ENCODE measurements around the gene INSYN2A. TPM values are rescaled to one million over a fixed set of nuclear protein-coding genes. Genes with fewer than 3 reads are reported as not detected.

INSYN2A gene
- total RNA-seq, 1 donor from 2014 or later: 0.14 TPM

DNA sequence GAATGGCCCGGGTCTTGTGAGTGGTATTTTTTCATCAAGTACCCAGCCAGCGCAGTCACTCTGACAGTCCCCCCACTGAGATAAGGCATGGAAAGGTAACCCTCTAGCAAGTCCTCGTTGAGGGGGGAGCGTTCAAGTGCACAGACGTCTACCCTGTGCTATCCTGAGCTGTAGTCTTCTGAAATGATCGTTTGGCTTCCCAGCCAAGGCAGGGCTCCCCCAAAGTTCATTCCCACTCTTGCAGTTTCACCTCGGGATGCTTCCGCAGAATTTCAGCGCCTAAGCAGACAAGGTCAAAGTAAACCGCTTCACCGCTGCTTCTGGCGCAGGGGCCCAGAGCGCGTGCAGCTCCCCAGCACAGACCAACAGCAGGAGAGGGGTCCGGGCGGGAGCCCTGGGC is 1.8 kb downstream of the INSYN2A start:
- TF ChIP-seq, protein P1, sequence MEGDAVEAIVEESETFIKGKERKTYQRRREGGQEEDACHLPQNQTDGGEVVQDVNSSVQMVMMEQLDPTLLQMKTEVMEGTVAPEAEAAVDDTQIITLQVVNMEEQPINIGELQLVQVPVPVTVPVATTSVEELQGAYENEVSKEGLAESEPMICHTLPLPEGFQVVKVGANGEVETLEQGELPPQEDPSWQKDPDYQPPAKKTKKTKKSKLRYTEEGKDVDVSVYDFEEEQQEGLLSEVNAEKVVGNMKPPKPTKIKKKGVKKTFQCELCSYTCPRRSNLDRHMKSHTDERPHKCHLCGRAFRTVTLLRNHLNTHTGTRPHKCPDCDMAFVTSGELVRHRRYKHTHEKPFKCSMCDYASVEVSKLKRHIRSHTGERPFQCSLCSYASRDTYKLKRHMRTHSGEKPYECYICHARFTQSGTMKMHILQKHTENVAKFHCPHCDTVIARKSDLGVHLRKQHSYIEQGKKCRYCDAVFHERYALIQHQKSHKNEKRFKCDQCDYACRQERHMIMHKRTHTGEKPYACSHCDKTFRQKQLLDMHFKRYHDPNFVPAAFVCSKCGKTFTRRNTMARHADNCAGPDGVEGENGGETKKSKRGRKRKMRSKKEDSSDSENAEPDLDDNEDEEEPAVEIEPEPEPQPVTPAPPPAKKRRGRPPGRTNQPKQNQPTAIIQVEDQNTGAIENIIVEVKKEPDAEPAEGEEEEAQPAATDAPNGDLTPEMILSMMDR (IDR thresholded peaks at IDR 0.05): no peak
- H3K9me3 ChIP-seq: no peaks in the 10 kb centered on the region
- no peak overlapping the region for H3K27ac ChIP-seq
- H3K36me3 ChIP-seq: no peaks in the 10 kb centered on the region
- intact Hi-C loops (cut with DNase I): no loop called here
- peaks cover 16% of the 10 kb centered on the region for H3K4me1 ChIP-seq
- H3K27me3 ChIP-seq: peaks cover 18% of the 10 kb centered on the region
- no peak overlapping the region for H3K4me3 ChIP-seq
- ATAC-seq (no peak), DNase-seq (no peak)

- DNase-seq (no peak), ATAC-seq (no peak)
- Histone ChIP-seq H3K27ac (no peak overlapping the region), H3K4me1 (peaks cover 16% of the 10 kb centered on the region), H3K36me3 (no peaks in the 10 kb centered on the region), H3K27me3 (peaks cover 18% of the 10 kb centered on the region), H3K9me3 (no peaks in the 10 kb centered on the region), H3K4me3 (no peak overlapping the region)
- intact Hi-C loops (cut with DNase I): no loop called here
- TF ChIP-seq, protein P1 (IDR thresholded peaks at IDR 0.05): no peak
Measured at GRCh38 chr10:127194111-127194510, 2.3 kb downstream of the INSYN2A start.

DNA sequence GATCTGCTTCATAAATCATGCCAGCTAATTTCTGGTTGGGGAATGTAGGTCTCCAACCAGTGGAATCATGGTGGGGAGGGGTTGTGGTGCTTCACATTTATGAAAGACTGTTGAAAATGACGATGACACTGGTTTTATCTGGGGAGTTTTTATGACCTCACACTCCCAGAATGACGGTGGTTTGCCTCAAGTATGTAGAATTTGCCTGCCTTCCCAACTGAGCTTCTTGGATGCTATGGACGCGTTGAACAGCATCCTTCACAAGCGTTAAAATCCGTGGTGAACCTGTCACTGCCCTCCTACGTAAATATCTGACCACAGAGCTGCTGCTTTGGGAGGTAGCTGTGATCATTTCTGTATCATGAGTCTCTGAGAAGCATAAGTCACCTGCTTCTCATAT is 3.3 kb downstream of the INSYN2A start:
- peaks cover 18% of the 10 kb centered on the region for H3K27me3 ChIP-seq
- ATAC-seq (no peak), DNase-seq (no peak)
- no peaks in the 10 kb centered on the region for H3K9me3 ChIP-seq
- no peaks in the 10 kb centered on the region for H3K36me3 ChIP-seq
- H3K4me3 ChIP-seq: no peak overlapping the region
- TF ChIP-seq, protein P1 (IDR thresholded peaks at IDR 0.05): no peak
- intact Hi-C loops (cut with DNase I): no loop called here
- H3K27ac ChIP-seq: no peak overlapping the region
- peaks cover 16% of the 10 kb centered on the region for H3K4me1 ChIP-seq

DNA sequence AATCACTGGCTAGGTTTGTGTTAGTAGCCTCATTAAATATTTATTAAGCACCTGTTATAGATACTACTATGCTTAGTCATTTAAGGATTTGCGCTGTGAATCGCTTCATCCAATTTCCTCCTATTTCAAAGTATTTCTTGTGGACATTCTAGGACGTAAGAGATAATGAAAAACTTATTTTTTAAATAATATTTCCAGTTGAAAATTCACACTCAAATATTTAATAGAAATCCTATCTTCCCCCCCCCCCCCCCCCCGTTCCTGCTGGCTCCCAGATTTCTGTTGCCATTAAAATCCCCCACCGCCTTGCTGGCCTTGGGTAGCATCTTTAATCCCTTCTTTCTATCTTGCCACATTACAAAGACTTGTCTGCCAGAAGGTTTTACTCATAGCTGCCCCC is 6.0 kb downstream of the INSYN2A start:
- Histone ChIP-seq H3K36me3 (no peaks in the 10 kb centered on the region), H3K9me3 (no peaks in the 10 kb centered on the region), H3K27ac (no peak overlapping the region), H3K4me3 (no peak overlapping the region), H3K27me3 (peaks cover 14% of the 10 kb centered on the region), H3K4me1 (peaks cover 12% of the 10 kb centered on the region)
- TF ChIP-seq, protein P1 (IDR thresholded peaks at IDR 0.05): no peak
- intact Hi-C loops (cut with DNase I): no loop called here
- ATAC-seq (no peak), DNase-seq (no peak)

- TF ChIP-seq, protein P1 (IDR thresholded peaks at IDR 0.05): no peak
Measured at GRCh38 chr10:127189226-127189625, 7.2 kb downstream of the INSYN2A start.

DNA sequence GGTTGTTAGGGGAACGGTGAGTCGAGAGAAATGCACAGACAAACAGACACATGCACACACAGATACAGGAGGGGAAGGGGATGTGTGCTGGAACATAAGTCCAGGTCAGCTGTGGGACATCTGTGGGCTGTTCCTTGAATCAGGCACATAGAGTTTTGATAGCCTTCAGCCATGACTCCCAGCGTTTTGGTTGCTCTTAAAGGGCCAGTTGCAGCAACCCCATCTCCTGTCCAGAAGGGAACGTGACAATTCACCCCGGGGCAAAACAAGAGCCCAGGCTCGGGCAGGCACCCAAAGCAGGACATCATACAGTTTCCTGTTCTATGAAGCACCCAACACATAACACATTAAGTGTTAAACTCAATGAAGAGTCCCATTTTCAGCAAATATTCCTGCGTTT is 9.6 kb downstream of the INSYN2A start:
- Histone ChIP-seq H3K4me1 (no peaks in the 10 kb centered on the region), H3K9me3 (no peaks in the 10 kb centered on the region), H3K36me3 (no peaks in the 10 kb centered on the region), H3K27ac (no peak overlapping the region), H3K4me3 (no peak overlapping the region), H3K27me3 (no peaks in the 10 kb centered on the region)
- DNase-seq: no peak
- TF ChIP-seq, protein P1 (IDR thresholded peaks at IDR 0.05): no peak
- ATAC-seq: no peak
- intact Hi-C loops (cut with DNase I): no loop called here

More at GRCh38 chr10:127189226-127189625, 7.2 kb downstream of the INSYN2A start:
- Histone ChIP-seq H3K27ac (no peak overlapping the region), H3K36me3 (no peaks in the 10 kb centered on the region), H3K27me3 (peaks cover 4% of the 10 kb centered on the region), H3K4me1 (peaks cover 4% of the 10 kb centered on the region), H3K4me3 (no peak overlapping the region), H3K9me3 (no peaks in the 10 kb centered on the region)
- DNase-seq (no peak), ATAC-seq (no peak)
- intact Hi-C loops (cut with DNase I): no loop called here
